ENCODE measurements around the gene NOP16.

The NOP16 gene

DNA sequence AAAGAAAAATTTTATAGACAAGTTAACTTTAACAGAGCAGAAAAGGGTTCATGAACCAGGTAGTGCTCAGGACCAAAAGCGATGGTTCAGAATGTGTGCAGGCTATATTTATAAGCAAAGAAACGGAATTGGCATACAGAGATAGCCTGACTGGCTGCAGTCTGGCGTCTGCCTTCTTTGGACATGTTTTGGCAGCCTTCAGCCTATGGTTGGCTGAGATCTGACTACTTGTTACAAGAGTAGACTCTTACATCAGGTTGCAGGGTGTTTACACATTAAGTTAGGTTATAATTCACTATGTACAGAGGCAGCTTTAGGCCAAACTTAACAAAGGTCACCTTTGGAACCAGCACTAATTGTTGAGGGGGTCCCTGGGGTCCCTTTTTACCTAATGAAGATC is 7.0 kb downstream of the NOP16 start:
- Histone ChIP-seq H3K4me1 (no peaks in the 10 kb centered on the region), H3K36me3 (peaks cover 54% of the 10 kb centered on the region), H3K27me3 (no peaks in the 10 kb centered on the region)

DNA sequence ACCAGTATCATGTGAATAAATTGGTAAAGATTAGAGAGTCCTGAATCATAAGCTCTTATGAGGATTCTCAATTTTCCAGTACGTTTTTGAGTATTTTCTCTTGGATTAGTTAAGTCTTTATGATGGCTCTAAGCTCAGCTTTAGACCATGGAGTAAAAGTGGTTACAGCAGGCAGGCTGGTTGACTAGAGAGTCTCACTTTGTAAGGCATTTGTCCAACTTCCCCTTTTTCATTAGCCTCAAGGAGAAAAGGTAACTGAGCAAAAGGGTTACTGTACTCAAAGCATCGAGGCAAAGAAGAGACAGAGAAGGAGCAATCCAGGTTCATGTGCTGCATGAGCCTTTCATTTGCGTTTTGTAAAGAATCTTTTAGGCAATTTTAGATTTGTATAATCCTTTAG is 8.5 kb downstream of the NOP16 start:
- Histone ChIP-seq H3K4me3 (ENCODE audit: low read depth, low read length) (no peak overlapping the region), H3K36me3 (peaks cover 38% of the 10 kb centered on the region), H3K27me3 (no peaks in the 10 kb centered on the region), H3K4me1 (no peaks in the 10 kb centered on the region), H3K9me3 (no peaks in the 10 kb centered on the region)
- DNase-seq, result no peak
- TF ChIP-seq, protein P1, sequence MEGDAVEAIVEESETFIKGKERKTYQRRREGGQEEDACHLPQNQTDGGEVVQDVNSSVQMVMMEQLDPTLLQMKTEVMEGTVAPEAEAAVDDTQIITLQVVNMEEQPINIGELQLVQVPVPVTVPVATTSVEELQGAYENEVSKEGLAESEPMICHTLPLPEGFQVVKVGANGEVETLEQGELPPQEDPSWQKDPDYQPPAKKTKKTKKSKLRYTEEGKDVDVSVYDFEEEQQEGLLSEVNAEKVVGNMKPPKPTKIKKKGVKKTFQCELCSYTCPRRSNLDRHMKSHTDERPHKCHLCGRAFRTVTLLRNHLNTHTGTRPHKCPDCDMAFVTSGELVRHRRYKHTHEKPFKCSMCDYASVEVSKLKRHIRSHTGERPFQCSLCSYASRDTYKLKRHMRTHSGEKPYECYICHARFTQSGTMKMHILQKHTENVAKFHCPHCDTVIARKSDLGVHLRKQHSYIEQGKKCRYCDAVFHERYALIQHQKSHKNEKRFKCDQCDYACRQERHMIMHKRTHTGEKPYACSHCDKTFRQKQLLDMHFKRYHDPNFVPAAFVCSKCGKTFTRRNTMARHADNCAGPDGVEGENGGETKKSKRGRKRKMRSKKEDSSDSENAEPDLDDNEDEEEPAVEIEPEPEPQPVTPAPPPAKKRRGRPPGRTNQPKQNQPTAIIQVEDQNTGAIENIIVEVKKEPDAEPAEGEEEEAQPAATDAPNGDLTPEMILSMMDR (IDR thresholded peaks at IDR 0.05; ENCODE audit: low read depth, low read length), result no peak

More for the DNA sequence above, 7.0 kb downstream of the NOP16 start:
- Histone ChIP-seq H3K4me3 (ENCODE audit: low read depth, low read length) (no peak overlapping the region), H3K9me3 (no peaks in the 10 kb centered on the region)
- no peak for DNase-seq
- TF ChIP-seq, protein P1 (IDR thresholded peaks at IDR 0.05; ENCODE audit: low read depth, low read length), result no peak

DNA sequence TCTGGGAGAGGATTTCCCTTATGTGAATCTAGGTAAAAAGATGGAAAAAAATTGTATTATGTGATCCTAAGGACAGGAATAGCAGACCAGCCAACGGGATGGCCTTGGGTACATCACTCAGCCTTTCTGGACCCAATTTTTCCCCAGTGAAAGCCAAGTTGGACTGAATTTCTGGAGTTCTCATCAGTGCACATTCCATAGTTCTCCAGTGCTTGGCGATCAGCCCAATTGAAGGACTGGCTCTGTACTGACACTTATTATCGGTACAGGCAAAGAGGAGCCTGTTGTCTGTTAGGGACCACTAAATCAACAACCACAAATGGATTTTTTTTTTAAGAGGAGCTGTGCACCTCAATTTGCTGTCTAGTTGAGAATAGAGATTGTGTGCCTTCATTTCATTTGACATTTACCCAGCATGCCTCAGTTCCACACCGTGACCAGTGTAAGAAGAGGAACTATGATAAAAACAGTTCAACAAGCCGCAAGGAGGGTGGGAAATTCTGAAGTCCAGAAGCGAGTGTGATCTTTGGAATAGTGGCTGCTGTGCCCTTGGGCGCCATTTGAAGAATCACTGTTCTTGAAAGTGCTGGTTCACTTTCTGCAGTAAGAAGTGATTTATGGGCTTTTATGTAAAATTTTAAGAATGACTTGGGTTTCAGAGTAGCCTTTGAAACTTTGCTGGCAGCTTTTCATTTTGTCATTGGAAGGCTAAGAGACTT is 15.1 kb downstream of the NOP16 start:
- H3K9me3 ChIP-seq, result no peaks in the 10 kb centered on the region
- H3K4me1 ChIP-seq, result no peaks in the 10 kb centered on the region
- H3K27me3 ChIP-seq, result no peaks in the 10 kb centered on the region
- no peak overlapping the region for H3K4me3 ChIP-seq (ENCODE audit: low read depth, low read length)
- peaks cover 4% of the 10 kb centered on the region; the same call in 1 of the 2 replicates for H3K36me3 ChIP-seq
- DNase-seq, result no peak
- TF ChIP-seq, protein P1 (IDR thresholded peaks at IDR 0.05; ENCODE audit: low read depth, low read length), result no peak

DNA sequence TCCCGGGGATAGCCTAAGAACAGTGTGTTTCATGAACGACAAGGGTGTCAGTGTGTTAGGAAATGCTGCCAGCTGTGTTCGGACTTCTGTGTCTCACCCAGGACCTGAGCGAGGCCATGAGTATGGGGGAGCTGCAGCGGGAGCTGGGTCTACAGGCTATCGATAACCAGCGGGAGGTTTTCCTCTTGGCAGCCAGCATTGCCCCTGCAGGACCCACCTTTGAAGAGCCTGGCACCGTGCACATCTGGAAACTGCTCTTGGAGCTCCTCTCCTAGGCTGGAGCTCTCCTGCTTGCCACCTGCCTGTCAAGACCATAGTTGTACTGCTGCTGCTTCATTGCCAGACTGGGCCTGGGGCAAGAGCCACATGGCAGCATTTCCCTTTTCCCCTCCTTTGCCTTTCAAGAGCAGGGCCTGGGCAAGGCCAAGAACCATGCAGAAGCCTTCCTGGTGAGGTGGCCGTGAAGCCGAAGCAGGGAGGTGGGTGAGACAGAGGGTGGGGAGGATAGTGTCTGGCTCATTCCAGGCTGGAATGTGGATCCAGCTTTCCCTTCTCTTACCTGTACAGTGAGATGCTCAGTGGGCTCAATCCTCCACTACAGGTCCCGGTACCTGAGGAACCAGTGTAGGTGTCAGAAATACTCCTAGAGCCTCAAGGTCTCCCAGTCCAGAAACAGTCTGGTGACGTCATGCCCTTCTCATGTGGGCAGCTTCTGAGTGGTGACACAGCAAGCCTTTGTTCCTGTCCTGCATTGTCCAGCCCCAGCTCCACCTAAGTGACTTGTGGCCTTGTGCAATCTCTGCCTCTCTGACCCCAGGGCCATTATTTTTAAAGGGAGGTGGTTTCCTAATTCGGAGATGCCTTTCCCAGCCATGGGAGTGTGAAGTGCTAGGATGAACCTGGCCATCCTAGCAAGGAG is 16.5 kb downstream of the NOP16 start:
- DNase-seq, result no peak
- TF ChIP-seq, protein P1 (IDR thresholded peaks at IDR 0.05; ENCODE audit: low read depth, low read length), result no peak
- Histone ChIP-seq H3K4me1 (no peaks in the 10 kb centered on the region), H3K27me3 (no peaks in the 10 kb centered on the region), H3K9me3 (no peaks in the 10 kb centered on the region), H3K36me3 (peaks cover 4% of the 10 kb centered on the region; the same call in 1 of the 2 replicates), H3K4me3 (ENCODE audit: low read depth, low read length) (no peak overlapping the region)

DNA sequence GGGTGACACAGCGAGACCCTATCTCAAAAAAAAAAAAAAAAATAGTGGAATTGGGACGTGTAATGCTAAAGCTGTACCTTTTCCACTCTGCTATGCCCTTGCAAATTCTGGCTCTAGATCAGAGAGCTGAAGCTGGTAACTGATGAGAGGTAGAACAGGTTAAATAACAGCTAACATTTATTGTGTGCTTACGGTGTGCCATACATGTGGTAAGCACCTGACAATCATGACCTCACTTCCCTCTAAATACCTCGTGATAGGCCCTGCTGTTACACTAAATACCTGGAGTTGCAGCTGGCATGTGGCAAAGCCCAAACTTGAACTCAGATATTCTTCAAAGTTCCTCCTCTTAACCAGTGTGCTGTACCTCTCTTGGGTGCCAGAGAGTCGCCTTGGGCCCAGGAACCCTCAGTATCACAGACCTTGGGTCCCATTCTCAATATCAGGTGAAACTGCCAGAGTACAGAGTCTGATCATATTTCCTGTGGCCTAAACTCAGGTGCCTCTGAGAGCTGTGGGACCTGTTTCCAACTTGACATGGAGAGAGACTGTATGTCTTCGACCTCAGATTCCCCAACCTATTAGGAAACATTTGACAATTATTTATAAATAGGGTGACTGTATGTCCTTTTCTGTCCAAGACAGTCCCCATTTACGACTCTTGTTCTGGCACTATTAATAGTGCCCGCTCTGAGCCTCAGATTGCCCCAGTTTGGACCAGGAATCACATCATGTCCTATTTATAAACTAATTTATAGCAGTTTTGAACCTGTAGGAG is 18.3 kb downstream of the NOP16 start:
- no peak for DNase-seq
- H3K4me1 ChIP-seq, result no peaks in the 10 kb centered on the region
- no peaks in the 10 kb centered on the region for H3K27me3 ChIP-seq
- peaks cover 9% of the 10 kb centered on the region; the same call in 1 of the 2 replicates for H3K36me3 ChIP-seq
- no peaks in the 10 kb centered on the region for H3K9me3 ChIP-seq
- TF ChIP-seq, protein P1 (IDR thresholded peaks at IDR 0.05; ENCODE audit: low read depth, low read length), result no peak
- no peak overlapping the region for H3K4me3 ChIP-seq (ENCODE audit: low read depth, low read length)

Measured in BE2C (cell line).